Gastroesophageal sphincter (tissue), 3 donors: ENCODE measurements around the gene GJA4.

ENCODE experiments used
- CTCF ChIP-seq, 4 experiments: fragments of 200-600 bp in 2 of 4; fragments of 450-650 bp in 2 of 4; sonication (generic) in 1 of 4; IDR thresholded peaks; one replicate each; pipeline ENCODE4 v1.5.1; 2017 to 2019; ENCODE audit warnings: antibody characterized with exemption in 4 of 4, mild to moderate bottlenecking in 2 of 4, moderate library complexity in 2 of 4
- EP300 ChIP-seq: sonication (generic); formaldehyde crosslinking; IDR thresholded peaks from one replicate; pipeline ENCODE4 v1.6.1; 2017; ENCODE audit warnings: antibody characterized with exemption, mild to moderate bottlenecking
- POLR2A ChIP-seq, 2 donors: fragments of 450-650 bp; IDR thresholded peaks; one replicate each; pipeline ENCODE4 v1.6.1; 2017; ENCODE audit warnings: antibody characterized with exemption in 2 of 2, mild to moderate bottlenecking in 2 of 2, moderate library complexity in 1 of 2
- POLR2AphosphoS5 ChIP-seq: sonication (generic); formaldehyde crosslinking; IDR thresholded peaks from one replicate; pipeline ENCODE4 v1.6.1; 2017; ENCODE audit warnings: antibody characterized with exemption

DNA sequence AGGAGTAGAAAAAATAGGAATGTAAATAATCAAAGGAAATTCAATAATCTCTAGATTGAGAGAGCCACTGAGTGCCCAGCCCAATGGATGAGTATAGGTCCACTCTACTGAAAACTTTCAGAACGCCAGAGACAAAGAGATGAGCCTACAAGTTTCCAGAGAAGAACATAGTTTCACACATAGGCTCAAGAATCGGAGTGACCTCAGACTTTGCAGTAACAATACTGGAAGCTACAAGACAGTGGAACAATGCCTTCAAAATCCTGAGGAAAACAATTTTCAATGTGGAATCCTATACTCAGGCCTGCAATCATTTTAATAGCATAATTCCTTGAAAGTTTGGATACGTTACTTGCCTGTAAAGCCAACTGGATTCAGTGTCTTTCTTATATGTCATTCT is 11.0 kb downstream of the GJA4 start:
- TF ChIP-seq CTCF (IDR thresholded peaks at IDR 0.05) (no peak), EP300 (no peak), POLR2AphosphoS5 (no peak), POLR2A (IDR thresholded peaks at IDR 0.05) (no peak)
